ENCODE measurements around the gene CARMIL3. TPM values are rescaled to one million over a fixed set of nuclear protein-coding genes. Genes with fewer than 3 reads are reported as not detected.
"Not testable (repeated sequence)": the region's sequence is repeated elsewhere in the genome, so short reads cannot be mapped to it uniquely, and the experiment has no call there.

The CARMIL3 gene
- total RNA-seq, 1 experiment from 2014 or later, result 0.14 TPM

DNA sequence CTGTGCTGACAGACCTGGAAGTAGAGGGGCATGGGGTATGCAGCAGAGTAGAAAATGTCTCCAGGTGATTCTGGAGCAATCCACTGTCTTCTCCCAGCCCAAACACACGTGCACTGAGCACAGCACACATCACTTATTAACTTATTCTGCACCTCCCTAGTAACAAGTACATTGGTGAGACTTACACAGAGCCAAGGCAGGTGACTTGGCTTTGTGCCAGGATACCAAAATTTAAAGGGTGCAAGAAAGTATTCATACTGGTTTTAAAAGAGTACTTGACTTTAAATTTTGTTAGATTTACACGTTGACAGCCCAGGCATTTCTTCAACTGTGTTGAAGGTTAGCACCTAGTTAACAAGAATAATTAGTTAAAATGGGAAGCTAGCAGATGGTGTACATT is 11.1 kb upstream of the CARMIL3 start:
- no peak for DNase-seq (ENCODE audit: low spot score)

DNA sequence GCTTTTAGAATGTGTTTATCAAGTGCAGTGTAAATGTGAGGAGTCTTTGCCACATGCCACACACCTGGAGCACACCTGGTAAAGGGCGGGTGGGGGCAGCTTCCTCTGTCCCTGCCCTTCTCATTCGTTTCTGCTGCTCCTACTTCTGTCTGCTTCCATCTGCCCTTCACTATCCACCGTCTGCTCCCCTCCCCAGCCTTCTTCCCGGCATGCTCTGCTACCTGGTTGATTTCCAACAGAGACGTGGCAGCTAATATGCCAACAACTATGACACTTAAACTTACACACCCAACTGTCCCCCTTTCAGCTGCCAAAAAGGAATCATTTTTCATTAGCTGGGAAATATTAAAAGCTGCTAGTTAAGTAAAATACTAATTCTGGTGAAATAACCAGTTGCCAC is 9.1 kb upstream of the CARMIL3 start:
- no peak for DNase-seq (ENCODE audit: low spot score)

- DNase-seq (ENCODE audit: low spot score), result not testable (repeated sequence)
Measured at GRCh38 chr14:24049002-24049401, 2.8 kb upstream of the CARMIL3 start.

DNA sequence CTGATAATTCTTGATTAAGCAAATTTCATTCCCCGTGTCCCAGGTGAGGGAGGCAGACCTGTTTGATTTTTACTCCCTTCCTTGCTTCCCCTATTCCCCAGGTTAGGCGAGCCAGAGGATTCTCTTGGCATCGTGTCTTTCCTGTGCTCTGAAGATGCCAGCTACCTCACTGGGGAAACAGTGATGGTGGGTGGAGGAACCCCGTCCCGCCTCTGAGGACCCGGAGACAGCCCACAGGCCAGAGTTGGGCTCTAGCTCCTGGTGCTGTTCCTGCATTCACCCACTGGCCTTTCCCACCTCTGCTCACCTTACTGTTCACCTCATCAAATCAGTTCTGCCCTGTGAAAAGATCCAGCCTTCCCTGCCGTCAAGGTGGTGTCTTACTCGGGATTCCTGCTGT is 1.1 kb upstream of the CARMIL3 start:
- DNase-seq (ENCODE audit: low spot score), result not testable (repeated sequence)

DNA sequence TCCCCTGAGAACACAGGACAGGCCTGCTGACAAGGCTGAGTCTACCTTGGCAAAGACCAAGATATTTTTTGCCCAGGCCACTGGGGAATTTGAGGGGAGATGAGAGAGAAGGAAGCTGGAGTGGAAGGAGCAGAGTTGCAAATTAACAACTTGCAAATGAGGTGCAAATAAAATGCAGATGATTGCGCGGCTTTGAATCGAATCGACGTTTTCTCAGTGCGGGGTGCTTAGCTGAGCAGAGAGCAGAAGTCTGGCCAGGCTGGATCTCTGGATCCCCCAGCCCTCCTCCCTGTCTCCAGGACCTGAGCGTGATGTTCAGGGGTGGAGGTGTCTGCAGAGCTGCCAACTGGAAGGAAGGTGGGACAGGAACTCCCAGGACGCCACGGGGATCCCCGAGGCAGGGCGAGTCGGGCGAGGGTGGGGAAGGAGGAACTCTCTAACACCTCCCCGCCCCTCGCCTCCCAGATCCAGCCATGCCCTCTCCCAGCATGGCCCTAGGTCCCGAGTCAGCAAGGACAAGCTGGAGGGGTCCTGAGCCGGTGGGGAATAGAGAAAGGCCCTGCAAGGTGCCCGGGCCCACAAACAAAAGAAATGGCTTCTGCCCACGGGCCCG is 527 bp upstream of the CARMIL3 start:
- DNase-seq (ENCODE audit: low spot score), result no peak

DNA sequence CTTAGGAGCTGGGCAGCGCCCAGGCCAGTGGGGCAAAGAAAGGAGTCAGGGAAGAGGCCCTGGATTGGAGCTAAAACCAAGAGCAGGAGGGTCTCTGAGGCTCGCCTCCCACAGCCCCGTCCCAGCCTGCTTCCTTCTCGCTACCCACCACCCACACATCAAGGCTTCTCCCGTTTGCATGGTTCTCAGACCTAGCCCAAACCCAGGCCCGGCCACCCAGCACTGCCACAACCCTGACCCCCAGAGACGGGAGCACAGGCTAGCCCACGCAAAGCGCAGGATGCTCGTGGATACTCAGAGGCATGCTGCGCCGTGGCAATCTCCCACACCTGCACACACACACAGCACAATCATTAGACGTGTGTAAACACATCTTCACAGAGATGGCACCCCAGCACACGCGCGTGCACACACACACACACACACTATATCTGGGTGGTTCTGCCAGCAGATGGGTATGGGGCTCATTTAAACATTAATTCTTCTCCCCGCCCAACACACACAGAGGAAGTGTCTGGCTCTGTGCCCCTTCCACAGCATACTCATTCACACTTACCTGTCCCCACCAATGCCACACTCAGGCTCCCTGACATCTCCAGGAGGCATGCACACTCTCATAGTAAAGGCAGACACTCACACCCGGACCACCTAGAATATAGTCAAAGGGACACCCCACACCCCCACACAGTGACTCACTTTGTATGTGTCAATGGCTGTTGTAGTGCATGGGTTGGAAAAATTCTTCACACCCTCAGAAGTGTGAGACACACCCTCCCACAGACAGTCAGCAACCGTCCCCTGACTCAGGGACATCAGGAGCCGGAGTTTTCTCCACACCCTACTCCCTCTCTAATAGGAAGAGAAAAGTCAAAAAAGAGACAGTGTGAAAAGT is 1.1 kb downstream of the CARMIL3 start:
- no peak for DNase-seq (ENCODE audit: low spot score)

DNA sequence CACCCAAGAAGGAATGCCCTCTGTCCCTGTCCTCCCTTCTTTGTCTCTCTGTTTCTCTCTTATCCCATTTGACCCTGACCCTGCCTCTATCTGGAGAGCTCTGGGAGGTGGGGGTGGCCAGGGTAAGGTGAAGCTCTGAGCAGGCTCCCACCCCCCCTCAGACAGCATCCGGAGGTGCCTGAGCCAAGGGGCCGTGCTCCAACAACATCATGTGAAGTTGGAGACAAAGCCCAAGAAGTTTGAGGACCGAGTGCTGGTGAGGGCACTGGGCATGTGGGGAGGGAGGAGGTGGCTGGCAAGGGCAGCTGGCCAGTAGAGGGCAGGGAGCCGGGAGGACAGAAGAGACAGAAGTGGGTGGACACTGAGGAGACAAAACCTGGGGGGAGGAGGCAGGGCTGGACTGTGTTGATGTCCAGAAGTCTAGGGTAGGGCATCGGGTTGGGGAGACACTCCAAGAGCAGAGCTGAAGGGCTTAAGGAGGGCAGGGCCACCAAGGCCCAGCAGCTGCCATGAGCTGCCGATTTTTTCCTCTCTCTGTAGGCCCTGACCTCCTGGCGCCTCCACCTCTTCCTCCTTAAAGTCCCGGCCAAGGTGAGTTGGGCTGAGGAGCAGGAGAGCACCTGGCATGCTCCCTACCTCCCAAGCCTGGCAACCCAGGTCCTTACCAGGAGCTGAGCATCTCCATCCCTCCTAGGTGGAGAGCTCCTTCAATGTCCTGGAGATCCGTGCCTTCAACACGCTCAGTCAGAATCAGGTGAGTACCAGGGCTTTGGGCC is 1.9 kb downstream of the CARMIL3 start:
- no peak for DNase-seq (ENCODE audit: low spot score)

- no peak for DNase-seq (ENCODE audit: low spot score)
Measured at GRCh38 chr14:24054324-24054641, 2.5 kb downstream of the CARMIL3 start.

DNA sequence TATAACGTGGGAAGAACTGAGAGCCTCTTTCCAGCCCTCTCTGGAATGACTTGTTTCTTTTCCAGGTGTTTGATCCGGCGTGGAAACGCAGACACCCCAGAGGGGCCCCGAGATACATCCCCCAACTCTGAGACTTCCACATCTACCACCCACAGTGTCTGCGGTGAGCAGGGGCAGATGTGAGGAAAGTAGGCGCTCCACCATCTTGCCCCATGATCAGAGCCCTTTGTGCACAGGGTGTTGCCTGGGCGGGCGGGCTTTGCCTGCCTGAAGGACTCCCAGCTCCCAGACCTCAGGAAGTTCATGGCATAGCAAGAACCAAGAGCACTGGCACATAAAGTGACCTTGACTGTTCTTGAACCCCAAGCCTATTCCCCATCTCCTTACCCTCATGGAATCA is 2.8 kb downstream of the CARMIL3 start:
- DNase-seq (ENCODE audit: low spot score), result no peak

DNA sequence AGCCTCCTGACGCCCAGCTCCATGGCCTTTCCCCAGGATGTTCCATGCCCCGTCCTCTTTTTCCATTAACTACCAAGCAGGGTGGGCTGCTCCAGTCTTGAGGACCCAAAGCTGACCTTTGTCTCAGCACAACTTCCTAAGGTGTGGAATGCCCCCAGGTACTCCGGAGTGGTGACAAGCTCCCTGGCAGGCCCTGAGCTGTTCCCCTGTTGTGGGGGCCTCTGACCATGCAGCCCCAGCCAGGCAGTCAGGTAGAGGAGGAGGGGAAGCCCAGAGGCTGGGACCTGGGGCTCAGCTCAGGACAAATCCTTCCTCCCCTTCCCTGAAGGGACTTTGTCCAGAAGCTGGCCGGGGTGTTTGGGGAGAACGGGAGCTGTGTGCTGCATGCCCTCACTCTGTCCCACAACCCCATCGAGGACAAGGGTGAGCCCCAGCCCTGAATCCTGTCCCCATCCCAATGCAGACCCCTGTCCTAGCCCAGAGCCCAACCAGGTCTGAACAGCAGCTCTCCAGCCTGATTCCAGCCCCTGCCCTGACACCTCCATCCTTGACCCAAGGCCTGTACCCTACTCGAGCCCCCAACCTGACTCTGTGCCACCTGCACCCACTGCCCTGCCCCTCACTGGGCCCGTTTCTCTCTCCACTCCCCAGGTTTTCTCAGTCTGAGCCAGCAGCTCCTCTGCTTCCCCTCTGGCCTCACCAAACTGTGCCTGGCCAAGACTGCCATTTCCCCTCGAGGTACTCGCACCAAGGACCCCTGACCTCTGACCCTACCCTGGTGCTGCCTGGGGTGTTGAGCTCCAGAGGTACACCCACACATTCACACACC is 4.4 kb downstream of the CARMIL3 start:
- no peak for DNase-seq (ENCODE audit: low spot score)

GRCh38 chr14:24056800-24057184 is 5.0 kb downstream of the CARMIL3 start:
- no peak for DNase-seq (ENCODE audit: low spot score)

- DNase-seq (ENCODE audit: low spot score), result no peak
Measured at GRCh38 chr14:24057271-24057670, 5.5 kb downstream of the CARMIL3 start.

DNA sequence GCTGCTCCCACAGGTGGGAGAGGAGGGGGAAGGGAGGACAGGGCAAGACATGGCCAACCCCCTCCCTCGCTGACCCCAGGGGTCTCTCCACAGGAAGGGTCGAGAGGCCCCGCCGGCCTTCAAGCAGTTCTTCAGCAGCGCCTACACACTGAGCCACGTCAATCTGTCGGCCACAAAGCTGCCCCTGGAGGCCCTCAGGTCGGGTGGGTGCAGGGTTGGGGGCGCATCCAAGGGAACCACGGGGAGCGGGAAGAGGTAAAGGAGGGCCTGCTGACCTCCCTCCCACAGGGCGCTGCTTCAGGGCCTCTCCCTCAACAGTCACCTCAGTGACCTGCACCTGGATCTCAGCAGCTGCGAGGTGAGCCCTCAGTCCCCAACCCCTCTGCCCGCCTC is 6.1 kb downstream of the CARMIL3 start:
- DNase-seq (ENCODE audit: low spot score), result no peak

- DNase-seq (ENCODE audit: low spot score), result peak; percentile 65
Measured at GRCh38 chr14:24058260-24058950, 6.6 kb downstream of the CARMIL3 start.

DNA sequence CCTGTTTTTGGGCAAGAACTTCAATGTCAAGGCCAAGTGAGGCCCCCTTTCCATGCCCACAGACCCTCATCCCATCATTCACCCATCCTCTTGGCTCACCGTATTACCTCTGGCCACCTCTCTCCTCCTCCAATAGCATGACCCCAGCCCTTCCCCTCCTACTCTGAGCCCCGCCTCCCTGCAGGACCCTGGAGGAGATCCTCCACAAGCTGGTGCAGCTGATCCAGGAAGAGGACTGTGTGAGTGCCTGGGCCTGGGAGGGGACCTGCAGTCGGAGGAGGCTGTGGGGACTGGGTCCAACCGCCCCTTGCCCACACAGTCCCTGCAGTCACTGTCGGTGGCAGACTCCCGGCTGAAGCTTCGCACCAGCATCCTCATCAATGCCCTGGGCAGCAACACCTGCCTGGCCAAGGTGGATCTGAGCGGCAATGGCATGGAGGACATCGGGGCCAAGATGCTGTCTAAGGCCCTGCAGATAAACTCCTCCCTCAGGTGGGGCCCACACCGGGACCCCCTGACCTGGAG is 7.2 kb downstream of the CARMIL3 start:
- no peak for DNase-seq (ENCODE audit: low spot score)

GRCh38 chr14:24059841-24060388 is 8.1 kb downstream of the CARMIL3 start:
- DNase-seq (ENCODE audit: low spot score), result no peak

GRCh38 chr14:24060443-24060842 is 8.6 kb downstream of the CARMIL3 start:
- no peak for DNase-seq (ENCODE audit: low spot score)

GRCh38 chr14:24060984-24061913 is 9.4 kb downstream of the CARMIL3 start:
- no peak for DNase-seq (ENCODE audit: low spot score)

GRCh38 chr14:24062216-24062980 is 10.6 kb downstream of the CARMIL3 start:
- DNase-seq (ENCODE audit: low spot score), result no peak
